Measurements from ENCODE around the gene ESF1. TPM values are rescaled to one million over a fixed set of nuclear protein-coding genes. Genes with fewer than 3 reads are reported as not detected.

ESF1 gene
- total and polyA plus RNA-seq, 8 donors: 4.7 to 22.0 (median 8.4) TPM

DNA sequence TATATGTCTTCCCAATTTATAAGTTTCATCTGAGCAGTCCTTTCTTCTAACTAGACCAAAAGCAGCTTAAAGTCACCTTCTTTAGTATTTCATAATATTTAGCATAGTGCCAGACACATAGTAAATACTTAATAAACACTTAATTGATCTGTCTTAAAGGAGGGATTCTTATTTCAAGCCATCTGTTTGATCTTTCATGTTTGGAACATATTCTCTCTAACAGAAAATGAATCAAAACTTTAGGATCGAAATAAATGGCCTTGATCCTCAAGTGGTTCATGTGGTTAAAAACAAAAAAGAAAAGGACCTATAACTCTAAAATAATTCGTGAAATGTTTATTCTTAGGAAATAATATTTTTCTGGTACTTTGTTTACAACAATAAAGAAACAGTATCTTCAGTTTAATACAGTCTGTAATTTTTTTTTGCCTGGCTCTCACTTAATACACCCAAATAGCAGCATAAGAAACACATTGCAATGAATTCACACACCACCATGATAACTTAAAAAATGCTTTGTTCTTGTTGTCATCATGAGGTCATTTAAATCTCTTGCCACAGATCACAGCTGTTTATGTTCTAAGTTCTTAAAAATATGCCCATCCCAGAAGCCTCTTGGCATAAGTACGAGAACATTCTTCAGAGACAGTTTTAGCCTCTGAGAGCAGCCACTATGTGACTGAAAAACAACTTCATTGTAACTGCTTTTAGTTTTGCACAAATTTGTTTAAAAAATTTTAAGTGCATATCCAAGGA is 48.1 kb downstream of the ESF1 start:
- H3K27me3 ChIP-seq: no peaks in the 10 kb centered on the region
- H3K9me3 ChIP-seq: no peaks in the 10 kb centered on the region
- 55 to 85% (median 77%) methylated on average over 3 of the region's 3 CpGs for WGBS, 5 donors
- peaks cover 0 to 32% (median 6%) of the 10 kb centered on the region in 4 donors for H3K4me1 ChIP-seq
- TF ChIP-seq CTCF (IDR thresholded peaks at IDR 0.05) (no peak), POLR2AphosphoS5 (IDR thresholded peaks at IDR 0.05) (peak in 2 of 3 donors; percentile 62 to 88), POLR2A (IDR thresholded peaks at IDR 0.05) (no peak), EP300 (IDR thresholded peaks at IDR 0.05) (no peak)
- no peak overlapping the region for H3K4me3 ChIP-seq
- peak overlapping the region in 4 of 5 donors; percentile 34 to 61 (median 40) for H3K27ac ChIP-seq
- intact Hi-C loops (cut with DNase I; ENCODE audit: low total_unique reads): no loop called here
- peak in 1 of 2 donors; percentile 41 for DNase-seq
- peaks cover 11 to 34% (median 31%) of the 10 kb centered on the region in 4 donors for H3K36me3 ChIP-seq

DNA sequence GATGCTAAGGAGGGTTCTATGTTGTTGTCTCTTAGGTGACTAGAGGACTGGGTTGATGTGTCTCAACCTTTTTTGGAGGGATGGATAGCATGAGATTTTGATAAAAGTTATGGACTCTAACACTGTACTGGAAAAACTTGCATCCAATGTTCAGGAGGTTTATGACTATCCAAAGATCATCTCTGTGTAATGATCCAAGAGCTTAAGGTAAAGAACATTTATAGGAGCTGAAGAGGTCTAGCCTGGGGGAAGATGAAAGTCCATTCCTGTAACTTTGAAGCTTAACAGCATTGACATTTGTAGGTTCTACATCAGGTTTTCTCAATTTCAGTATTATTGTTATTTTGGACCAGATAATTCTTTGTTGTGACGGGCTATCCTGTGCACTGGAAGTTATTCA is 48.9 kb downstream of the ESF1 start:
- H3K4me1 ChIP-seq: peaks cover 0 to 32% (median 6%) of the 10 kb centered on the region in 4 donors
- no peaks in the 10 kb centered on the region for H3K27me3 ChIP-seq
- WGBS, 5 donors: 95 to 100% (median 97%) methylated on average over 1 of the region's 1 CpG
- H3K36me3 ChIP-seq: peaks cover 6 to 33% (median 32%) of the 10 kb centered on the region in 4 donors
- peak overlapping the region in 2 of 5 donors; percentile 34 to 61 for H3K27ac ChIP-seq
- intact Hi-C loops (cut with DNase I; ENCODE audit: low total_unique reads): no loop called here
- no peak overlapping the region for H3K4me3 ChIP-seq
- no peaks in the 10 kb centered on the region for H3K9me3 ChIP-seq
- TF ChIP-seq POLR2A (IDR thresholded peaks at IDR 0.05) (no peak), EP300 (IDR thresholded peaks at IDR 0.05) (no peak), POLR2AphosphoS5 (IDR thresholded peaks at IDR 0.05) (no peak), CTCF (IDR thresholded peaks at IDR 0.05) (no peak)
- DNase-seq: no peak

- H3K27me3 ChIP-seq: no peaks in the 10 kb centered on the region
- no peak for TF ChIP-seq CTCF (IDR thresholded peaks at IDR 0.05)
- TF ChIP-seq POLR2A (IDR thresholded peaks at IDR 0.05): no peak
- TF ChIP-seq POLR2AphosphoS5 (IDR thresholded peaks at IDR 0.05): no peak
- TF ChIP-seq EP300 (IDR thresholded peaks at IDR 0.05): no peak
- intact Hi-C loops (cut with DNase I; ENCODE audit: low total_unique reads): no loop called here
- H3K4me1 ChIP-seq: no peaks in the 10 kb centered on the region
- WGBS, 5 donors: 76 to 97% (median 91%) methylated on average over 1 of the region's 1 CpG
- H3K4me3 ChIP-seq: no peak overlapping the region
- DNase-seq: no peak
- no peaks in the 10 kb centered on the region for H3K9me3 ChIP-seq
- peaks cover 0 to 57% (median 34%) of the 10 kb centered on the region in 4 donors for H3K36me3 ChIP-seq
- no peak overlapping the region for H3K27ac ChIP-seq
Observed at GRCh38 chr20:13723011-13723410, 61.7 kb downstream of the ESF1 start.

- no peaks in the 10 kb centered on the region for H3K4me1 ChIP-seq
- no peaks in the 10 kb centered on the region for H3K27me3 ChIP-seq
- H3K4me3 ChIP-seq: no peak overlapping the region
- no peaks in the 10 kb centered on the region for H3K9me3 ChIP-seq
- H3K27ac ChIP-seq: no peak overlapping the region
- intact Hi-C loops (cut with DNase I; ENCODE audit: low total_unique reads): no loop called here
- WGBS, 5 donors: 90 to 97% (median 97%) methylated on average over 2 of the region's 2 CpGs
- no peak for DNase-seq
- TF ChIP-seq POLR2A (IDR thresholded peaks at IDR 0.05) (no peak), POLR2AphosphoS5 (IDR thresholded peaks at IDR 0.05) (no peak), CTCF (IDR thresholded peaks at IDR 0.05) (no peak), EP300 (IDR thresholded peaks at IDR 0.05) (no peak)
- H3K36me3 ChIP-seq: peaks cover 9 to 71% (median 54%) of the 10 kb centered on the region in 4 donors
Observed at GRCh38 chr20:13718171-13718570, 66.5 kb downstream of the ESF1 start.

All from stomach (tissue), 9 donors.